ENCODE data around the gene FRY.

- TF ChIP-seq NFIC (IDR thresholded peaks at IDR 0.05) (no peak), HCFC1 (IDR thresholded peaks at IDR 0.05; ENCODE audit: low read depth, low read length) (no peak), THAP12 (CRISPR knock-in tag; IDR thresholded peaks at IDR 0.05) (no peak), OTX1 (CRISPR knock-in tag; IDR thresholded peaks at IDR 0.05) (no peak), ZNF12 (CRISPR knock-in tag; IDR thresholded peaks at IDR 0.05) (no peak), SMARCA4 (IDR thresholded peaks at IDR 0.05) (no peak), ZNF274 (IDR thresholded peaks at IDR 0.05; ENCODE audit: borderline replicate concordance, low read depth, low read length) (no peak), ZNF354B (CRISPR knock-in tag; IDR thresholded peaks at IDR 0.05) (no peak), SMAD3 (CRISPR knock-in tag; conservative IDR thresholded peaks at IDR 0.05) (no peak)
- TF ChIP-seq, protein P1, sequence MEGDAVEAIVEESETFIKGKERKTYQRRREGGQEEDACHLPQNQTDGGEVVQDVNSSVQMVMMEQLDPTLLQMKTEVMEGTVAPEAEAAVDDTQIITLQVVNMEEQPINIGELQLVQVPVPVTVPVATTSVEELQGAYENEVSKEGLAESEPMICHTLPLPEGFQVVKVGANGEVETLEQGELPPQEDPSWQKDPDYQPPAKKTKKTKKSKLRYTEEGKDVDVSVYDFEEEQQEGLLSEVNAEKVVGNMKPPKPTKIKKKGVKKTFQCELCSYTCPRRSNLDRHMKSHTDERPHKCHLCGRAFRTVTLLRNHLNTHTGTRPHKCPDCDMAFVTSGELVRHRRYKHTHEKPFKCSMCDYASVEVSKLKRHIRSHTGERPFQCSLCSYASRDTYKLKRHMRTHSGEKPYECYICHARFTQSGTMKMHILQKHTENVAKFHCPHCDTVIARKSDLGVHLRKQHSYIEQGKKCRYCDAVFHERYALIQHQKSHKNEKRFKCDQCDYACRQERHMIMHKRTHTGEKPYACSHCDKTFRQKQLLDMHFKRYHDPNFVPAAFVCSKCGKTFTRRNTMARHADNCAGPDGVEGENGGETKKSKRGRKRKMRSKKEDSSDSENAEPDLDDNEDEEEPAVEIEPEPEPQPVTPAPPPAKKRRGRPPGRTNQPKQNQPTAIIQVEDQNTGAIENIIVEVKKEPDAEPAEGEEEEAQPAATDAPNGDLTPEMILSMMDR (IDR thresholded peaks at IDR 0.05 in 2 of 3, conservative IDR thresholded peaks at IDR 0.05 in 1 of 3; ENCODE audit: insufficient read depth in 2 of 3, low read depth in 1 of 3, low read length in 3 of 3): no peak
- TF ChIP-seq, protein P2, sequence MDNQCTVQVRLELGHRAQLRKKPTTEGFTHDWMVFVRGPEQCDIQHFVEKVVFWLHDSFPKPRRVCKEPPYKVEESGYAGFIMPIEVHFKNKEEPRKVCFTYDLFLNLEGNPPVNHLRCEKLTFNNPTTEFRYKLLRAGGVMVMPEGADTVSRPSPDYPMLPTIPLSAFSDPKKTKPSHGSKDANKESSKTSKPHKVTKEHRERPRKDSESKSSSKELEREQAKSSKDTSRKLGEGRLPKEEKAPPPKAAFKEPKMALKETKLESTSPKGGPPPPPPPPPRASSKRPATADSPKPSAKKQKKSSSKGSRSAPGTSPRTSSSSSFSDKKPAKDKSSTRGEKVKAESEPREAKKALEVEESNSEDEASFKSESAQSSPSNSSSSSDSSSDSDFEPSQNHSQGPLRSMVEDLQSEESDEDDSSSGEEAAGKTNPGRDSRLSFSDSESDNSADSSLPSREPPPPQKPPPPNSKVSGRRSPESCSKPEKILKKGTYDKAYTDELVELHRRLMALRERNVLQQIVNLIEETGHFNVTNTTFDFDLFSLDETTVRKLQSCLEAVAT (IDR thresholded peaks at IDR 0.05): no peak
Measured at GRCh38 chr13:32040689-32041088, 9.1 kb downstream of the FRY start.

Data from K562 (cell line).